Stromal cell of bone marrow (primary cell): ENCODE data around the gene KCTD7.
A peak's percentile ranks its signal among the peaks of the same experiment; 100 is the strongest.
"Not testable (repeated sequence)": the region's sequence is repeated elsewhere in the genome, so short reads cannot be mapped to it uniquely, and the experiment has no call there.

ENCODE experiments used
- DNase-seq: peaks from one replicate; pipeline ENCODE4 v3.0.0-alpha.2; 2012; ENCODE audit warnings: low read depth

KCTD7 gene

GRCh38 chr7:66628361-66629221 is at the start of gene KCTD7:
TSS of gene KCTD7 (plus strand) at chr7:66628881. CDS start at chr7:66629065, 184 bp downstream.
- DNase-seq, result peak; percentile 96

GRCh38 chr7:66580380-66580779 is 48.3 kb upstream of the KCTD7 start:
- DNase-seq, result not testable (repeated sequence)

GRCh38 chr7:66582816-66583489 is 45.7 kb upstream of the KCTD7 start:
- not testable (repeated sequence) for DNase-seq

GRCh38 chr7:66583490-66584110 is 45.1 kb upstream of the KCTD7 start:
- DNase-seq, result no peak

GRCh38 chr7:66586181-66586580 is 42.5 kb upstream of the KCTD7 start:
- DNase-seq, result no peak

GRCh38 chr7:66588226-66588625 is 40.5 kb upstream of the KCTD7 start:
- DNase-seq, result peak; percentile 22

GRCh38 chr7:66588856-66589570 is 39.7 kb upstream of the KCTD7 start:
- not testable (repeated sequence) for DNase-seq

- DNase-seq, result peak; percentile 48
These were observed 38.2 kb upstream of the KCTD7 start for GRCh38 chr7:66590302-66591057.

- DNase-seq, result peak; percentile 11
These were observed 37.5 kb upstream of the KCTD7 start for GRCh38 chr7:66591058-66591798.

GRCh38 chr7:66591799-66592596 is 36.7 kb upstream of the KCTD7 start:
- DNase-seq, result peak; percentile 78

GRCh38 chr7:66592597-66593146 is 36.0 kb upstream of the KCTD7 start:
- DNase-seq, result not testable (repeated sequence)

- not testable (repeated sequence) for DNase-seq
These were observed 34.6 kb upstream of the KCTD7 start for GRCh38 chr7:66594082-66594481.

GRCh38 chr7:66597461-66597860 is 31.2 kb upstream of the KCTD7 start:
- no peak for DNase-seq

- no peak for DNase-seq
These were observed 26.5 kb upstream of the KCTD7 start for GRCh38 chr7:66602159-66602558.

GRCh38 chr7:66604198-66604597 is 24.5 kb upstream of the KCTD7 start:
- no peak for DNase-seq

GRCh38 chr7:66606540-66607291 is 22.0 kb upstream of the KCTD7 start:
- DNase-seq, result not testable (repeated sequence)

GRCh38 chr7:66609176-66609575 is 19.5 kb upstream of the KCTD7 start:
- DNase-seq, result no peak

- not testable (repeated sequence) for DNase-seq
These were observed 14.1 kb upstream of the KCTD7 start for GRCh38 chr7:66614596-66614995.

- no peak for DNase-seq
These were observed 13.0 kb upstream of the KCTD7 start for GRCh38 chr7:66615699-66616098.
